HEK293 (cell line): Measurements from ENCODE around the gene GH1.
A peak's percentile ranks its signal among the peaks of the same experiment; 100 is the strongest.
"Not testable (repeated sequence)": the region's sequence is repeated elsewhere in the genome, so short reads cannot be mapped to it uniquely, and the experiment has no call there.

Source experiments
- CTCF ChIA-PET: fragments of 350-600 bp; formaldehyde crosslinking; extraction: SDS; loops from one replicate; lab custom pipeline; 2021; ENCODE audit warnings: antibody characterized with exemption; lab: Yijun Ruan, JAX
- POLR2A ChIA-PET: fragments of 300-600 bp; formaldehyde crosslinking; extraction: SDS; loops from one replicate; lab custom pipeline; 2020; ENCODE audit warnings: antibody characterized with exemption, inconsistent platforms; lab: Yijun Ruan, JAX
- H3K27ac ChIP-seq: fragments of 200-500 bp; sonication (Bioruptor generic); 2 replicates; pipeline ENCODE4 v1.5.1; 2014; ENCODE audit warnings: low read depth, low read length, control low read depth, inconsistent platforms; ENCODE audit errors: extremely low read depth
- H3K36me3 ChIP-seq, 2 experiments: fragments of 200-500 bp in 1 of 2; sonication (Bioruptor generic) in 1 of 2; 1 replicate in 1 of 2; 2 replicates in 1 of 2; pipeline ENCODE4 v1.5.1; 2014 to 2017; ENCODE audit warnings: inconsistent platforms in 2 of 2, low read length in 2 of 2; ENCODE audit not compliant: control insufficient read depth in 2 of 2, insufficient read depth in 1 of 2
- H3K4me1 ChIP-seq: fragments of 200-500 bp; sonication (Bioruptor generic); 2 replicates; pipeline ENCODE4 v1.5.1; 2014; ENCODE audit warnings: mild to moderate bottlenecking, low read length, inconsistent platforms; ENCODE audit not compliant: control insufficient read depth, insufficient read depth
- H3K4me3 ChIP-seq: 2 replicates; pipeline ENCODE4 v1.5.1; 2011; ENCODE audit warnings: low read depth, mild to moderate bottlenecking, control low read depth, low read length, moderate library complexity
- H3K9me3 ChIP-seq: fragments of 200-500 bp; sonication (Bioruptor generic); 2 replicates; pipeline ENCODE4 v1.5.1; 2014; ENCODE audit warnings: low read depth, low read length, inconsistent platforms; ENCODE audit not compliant: control insufficient read depth, insufficient read depth
- EGR2 ChIP-seq: fragments of 450-650 bp; formaldehyde crosslinking; IDR thresholded peaks from 2 replicates; pipeline ENCODE4 v1.5.1; 2016; ENCODE audit warnings: low read depth, missing biosample characterization, missing genetic modification characterization
- HIC1 ChIP-seq: fragments of 450-650 bp; formaldehyde crosslinking; IDR thresholded peaks from 2 replicates; pipeline ENCODE4 v1.5.1; 2016; ENCODE audit warnings: missing biosample characterization, missing genetic modification characterization
- HOXD13 ChIP-seq: sonication (generic); formaldehyde crosslinking; IDR thresholded peaks from 2 replicates; pipeline ENCODE4 v1.8.0; 2022; ENCODE audit warnings: missing genetic modification reagents, borderline replicate concordance
- IKZF3 ChIP-seq: fragments of 450-650 bp; IDR thresholded peaks from 2 replicates; pipeline ENCODE4 v1.5.0; 2018; ENCODE audit warnings: missing biosample characterization, mild to moderate bottlenecking, missing genetic modification characterization, moderate library complexity
- KLF10 ChIP-seq: fragments of 450-650 bp; IDR thresholded peaks from 2 replicates; pipeline ENCODE4 v1.5.1; 2018; ENCODE audit warnings: missing biosample characterization, mild to moderate bottlenecking, missing genetic modification characterization
- KLF8 ChIP-seq: fragments of 450-650 bp; formaldehyde crosslinking; IDR thresholded peaks from 2 replicates; pipeline ENCODE4 v1.5.1; 2016; ENCODE audit warnings: missing biosample characterization, missing genetic modification characterization
- PBX3 ChIP-seq: sonication (generic); formaldehyde crosslinking; IDR thresholded peaks from 2 replicates; pipeline ENCODE4 v1.8.1; 2022; ENCODE audit warnings: mild to moderate bottlenecking, moderate library complexity, missing genetic modification reagents
- PRDM1 ChIP-seq: fragments of 450-650 bp; formaldehyde crosslinking; IDR thresholded peaks from 2 replicates; pipeline ENCODE4; 2016; ENCODE audit warnings: missing biosample characterization, missing genetic modification characterization
- TCF7L2 ChIP-seq: IDR thresholded peaks from 2 replicates; pipeline ENCODE4 v1.6.1; 2011; ENCODE audit warnings: low read depth, mild to moderate bottlenecking, inconsistent platforms, low read length, moderate library complexity, borderline replicate concordance
- ZNF157 ChIP-seq: fragments of 450-650 bp; formaldehyde crosslinking; IDR thresholded peaks from 2 replicates; pipeline ENCODE4 v1.5.1; 2016; ENCODE audit warnings: missing biosample characterization, missing genetic modification characterization
- ZNF26 ChIP-seq: fragments of 450-650 bp; formaldehyde crosslinking; IDR thresholded peaks from 2 replicates; pipeline ENCODE4 v1.5.1; 2016; ENCODE audit warnings: missing biosample characterization, missing genetic modification characterization
- ZNF280C ChIP-seq: fragments of 450-650 bp; formaldehyde crosslinking; IDR thresholded peaks from 2 replicates; pipeline ENCODE4 v1.5.1; 2016; ENCODE audit warnings: missing biosample characterization, missing genetic modification characterization
- ZNF404 ChIP-seq: fragments of 450-650 bp; formaldehyde crosslinking; IDR thresholded peaks from 2 replicates; pipeline ENCODE4 v1.5.1; 2017; ENCODE audit warnings: missing biosample characterization, missing genetic modification characterization
- ZNF488 ChIP-seq: fragments of 450-650 bp; formaldehyde crosslinking; IDR thresholded peaks from 2 replicates; pipeline ENCODE4 v1.5.1; 2016; ENCODE audit warnings: missing biosample characterization, missing genetic modification characterization
- ZNF544 ChIP-seq: fragments of 450-650 bp; formaldehyde crosslinking; IDR thresholded peaks from 2 replicates; pipeline ENCODE4 v1.5.0; 2017; ENCODE audit warnings: missing biosample characterization, missing genetic modification characterization
- ZNF560 ChIP-seq: fragments of 450-650 bp; formaldehyde crosslinking; IDR thresholded peaks from 2 replicates; pipeline ENCODE4 v1.5.1; 2017; ENCODE audit warnings: missing biosample characterization, missing genetic modification characterization, borderline replicate concordance
- ZNF610 ChIP-seq: fragments of 450-650 bp; formaldehyde crosslinking; IDR thresholded peaks from 2 replicates; pipeline ENCODE4 v1.5.1; 2016; ENCODE audit warnings: missing biosample characterization, missing genetic modification characterization, borderline replicate concordance
- ZNF843 ChIP-seq: fragments of 450-650 bp; formaldehyde crosslinking; IDR thresholded peaks from 2 replicates; pipeline ENCODE4 v1.5.1; 2016; ENCODE audit warnings: missing biosample characterization, missing genetic modification characterization
- ZSCAN30 ChIP-seq: fragments of 450-650 bp; IDR thresholded peaks from 2 replicates; pipeline ENCODE4 v1.5.1; 2018; ENCODE audit warnings: missing biosample characterization, mild to moderate bottlenecking, missing genetic modification characterization, moderate library complexity
- ZSCAN4 ChIP-seq: fragments of 450-650 bp; formaldehyde crosslinking; IDR thresholded peaks from 2 replicates; pipeline ENCODE4 v1.5.1; 2017; ENCODE audit warnings: missing biosample characterization, missing genetic modification characterization
- ZXDB ChIP-seq: fragments of 450-650 bp; formaldehyde crosslinking; IDR thresholded peaks from 2 replicates; pipeline ENCODE4 v1.5.1; 2016; ENCODE audit warnings: missing biosample characterization, missing genetic modification characterization

GH1 gene

GRCh38 chr17:63918789-63919305 lies at the start of gene GH1:
TSS of gene GH1 (minus strand) at chr17:63918839. CDS start at chr17:63918776, 63 bp downstream.
- CTCF ChIA-PET = interaction anchor here (0.6 to 4.5 kb wide), 45 partner anchors 8 to 496 kb away, joined by 3 to 58 read pairs (median 4); partner anchors contain the start of gene CD79B
- H3K36me3 ChIP-seq, H3K27ac ChIP-seq, H3K9me3 ChIP-seq, H3K4me1 ChIP-seq, H3K4me3 ChIP-seq: not testable (repeated sequence)
- POLR2A ChIA-PET = interaction anchor here (2.0 kb wide), 1 partner anchor 227 kb away, joined by 10 read pairs; no protein-coding TSS in a partner anchor

GRCh38 chr17:63967953-63968352 lies 49.3 kb upstream of the GH1 start:
- POLR2A ChIA-PET = no interaction called here
- no peaks in the 10 kb centered on the region for H3K36me3 ChIP-seq
- no peak overlapping the region for H3K27ac ChIP-seq
- TF ChIP-seq HIC1 (no peak), ZNF26 (tag by site-specific recombination) (no peak), ZNF488 (tag by site-specific recombination) (no peak), PRDM1 (tag by site-specific recombination) (no peak), TCF7L2 (no peak), ZNF843 (tag by site-specific recombination) (no peak), ZNF610 (no peak), ZNF560 (tag by site-specific recombination) (no peak), ZNF404 (tag by site-specific recombination) (no peak), HOXD13 (CRISPR knock-in tag) (no peak), ZSCAN4 (tag by site-specific recombination) (no peak), ZSCAN30 (no peak), KLF10 (tag by site-specific recombination) (no peak), IKZF3 (no peak), KLF8 (tag by site-specific recombination) (no peak)
- no peak overlapping the region for H3K4me3 ChIP-seq
- no peaks in the 10 kb centered on the region for H3K9me3 ChIP-seq
- CTCF ChIA-PET = interaction anchor here (0.6 to 1.4 kb wide), 2 partner anchors 17 to 49 kb away, joined by 3 to 5 read pairs; no protein-coding TSS in a partner anchor
- H3K4me1 ChIP-seq = no peaks in the 10 kb centered on the region

- H3K4me1 ChIP-seq = no peaks in the 10 kb centered on the region
- ChIA-PET CTCF (interaction anchor here (0.6 to 2.0 kb wide), 2 partner anchors 48 to 51 kb away, joined by 4 read pairs; partner anchors contain the start of gene GH1), POLR2A (no interaction called here)
- H3K9me3 ChIP-seq = no peaks in the 10 kb centered on the region
- no peak overlapping the region for H3K27ac ChIP-seq
- no peak overlapping the region for H3K4me3 ChIP-seq
- H3K36me3 ChIP-seq = no peaks in the 10 kb centered on the region
- TF ChIP-seq PBX3 (no peak), ZNF544 (tag by site-specific recombination) (no peak), ZNF280C (tag by site-specific recombination) (no peak), ZNF157 (tag by site-specific recombination) (peak; percentile 99), EGR2 (tag by site-specific recombination) (peak; percentile 27; the same call in 1 of the 2 replicates), ZXDB (no peak)
These were observed 48.1 kb upstream of the GH1 start for GRCh38 chr17:63966646-63967264.
